ENCODE measurements around the gene TARM1. TPM values are rescaled to one million over a fixed set of nuclear protein-coding genes. Genes with fewer than 3 reads are reported as not detected.

The TARM1 gene
- total and polyA plus RNA-seq, 2 experiments from 2014 or later = not detected

- no peak overlapping the region for H3K9ac ChIP-seq
- H4K20me1 ChIP-seq (ENCODE audit: insufficient read depth) = no peaks in the 10 kb centered on the region
- H3K36me3 ChIP-seq (ENCODE audit: low read depth) = peaks cover 4% of the 10 kb centered on the region; the same call in 1 of the 2 replicates
- H3K4me1 ChIP-seq (ENCODE audit: insufficient read depth) = no peaks in the 10 kb centered on the region
- H3K9me3 ChIP-seq (ENCODE audit: low read depth) = no peaks in the 10 kb centered on the region
- DNase-seq = no peak
- TF ChIP-seq EZH2phosphoT487 (IDR thresholded peaks at IDR 0.05; ENCODE audit: insufficient read depth, low read depth) (no peak), EZH2 (IDR thresholded peaks at IDR 0.05; ENCODE audit: insufficient read depth, poor library complexity, severe bottlenecking) (no peak)
- H3K27ac ChIP-seq = no peak overlapping the region
- no peaks in the 10 kb centered on the region for H3F3A ChIP-seq (ENCODE audit: insufficient read depth)
- no peak overlapping the region for H3K4me2 ChIP-seq (ENCODE audit: unreplicated experiment)
- no peaks in the 10 kb centered on the region for H3K27me3 ChIP-seq (replicated peaks; ENCODE audit: insufficient read depth)
- no peak overlapping the region for H3K4me3 ChIP-seq
- 81 to 87% methylated on average over 7 of the region's 7 CpGs for WGBS, 2 experiments (ENCODE audit: low coverage in 1 of 2, low lambda C conversion rate in 2 of 2, missing lambda C conversion rate in 2 of 2)
- H3K79me2 ChIP-seq (ENCODE audit: insufficient read depth) = peaks cover 47% of the 10 kb centered on the region
- in situ Hi-C loops (cut with MboI) = no loop called here
- no peaks in the 10 kb centered on the region for H3K9me2 ChIP-seq (ENCODE audit: insufficient read depth)
- no peak overlapping the region for H2AFZ ChIP-seq
Measured at GRCh38 chr19:54108496-54108895, 27.3 kb upstream of the TARM1 start.

DNA sequence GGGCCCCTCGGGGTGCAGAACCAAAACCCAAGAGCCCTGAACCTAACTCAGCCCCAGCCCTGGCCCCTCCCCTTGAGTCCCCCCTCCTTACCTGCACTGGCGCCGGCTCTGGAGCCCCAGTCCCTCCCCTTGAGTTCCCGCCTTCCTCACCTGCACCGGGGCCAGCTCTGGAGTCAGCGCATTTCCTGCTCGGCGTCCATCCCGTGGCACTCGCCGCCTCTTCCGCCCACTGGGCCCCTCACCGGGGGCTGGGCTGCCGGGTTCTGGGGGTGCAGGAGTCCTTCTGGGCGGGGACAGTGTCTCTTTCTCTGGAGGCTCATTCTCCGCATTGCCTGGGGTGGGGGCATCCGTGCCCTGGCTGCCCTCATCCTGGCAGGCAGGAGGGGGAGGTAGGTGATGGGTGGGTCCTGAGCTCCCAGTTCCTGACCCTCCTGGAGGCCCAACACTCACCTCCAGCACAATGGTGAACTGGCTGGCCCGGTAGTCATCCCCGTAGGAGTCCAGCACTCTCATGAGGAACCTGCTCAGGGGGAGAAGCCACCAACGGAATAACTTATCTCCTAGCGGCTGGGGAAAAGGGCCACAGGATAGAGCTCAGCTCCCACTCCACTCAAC is 26.8 kb upstream of the TARM1 start:
- H3K27ac ChIP-seq = no peak overlapping the region
- H3F3A ChIP-seq (ENCODE audit: insufficient read depth) = no peaks in the 10 kb centered on the region
- no peak for TF ChIP-seq EZH2phosphoT487 (IDR thresholded peaks at IDR 0.05; ENCODE audit: insufficient read depth, low read depth)
- 84 to 86% methylated on average over 18 to 21 of the region's 21 CpGs for WGBS, 2 experiments (ENCODE audit: low coverage in 1 of 2, low lambda C conversion rate in 2 of 2, missing lambda C conversion rate in 2 of 2)
- H3K9ac ChIP-seq = no peak overlapping the region
- H3K36me3 ChIP-seq (ENCODE audit: low read depth) = peaks cover 4% of the 10 kb centered on the region; the same call in 1 of the 2 replicates
- H3K9me3 ChIP-seq (ENCODE audit: low read depth) = no peaks in the 10 kb centered on the region
- H3K27me3 ChIP-seq (replicated peaks; ENCODE audit: insufficient read depth) = no peaks in the 10 kb centered on the region
- no peak overlapping the region for H3K4me3 ChIP-seq
- no peaks in the 10 kb centered on the region for H4K20me1 ChIP-seq (ENCODE audit: insufficient read depth)
- H3K4me2 ChIP-seq (ENCODE audit: unreplicated experiment) = no peak overlapping the region
- H3K4me1 ChIP-seq (ENCODE audit: insufficient read depth) = no peaks in the 10 kb centered on the region
- peaks cover 47% of the 10 kb centered on the region for H3K79me2 ChIP-seq (ENCODE audit: insufficient read depth)
- no peak for DNase-seq
- H3K9me2 ChIP-seq (ENCODE audit: insufficient read depth) = no peaks in the 10 kb centered on the region
- H2AFZ ChIP-seq = no peak overlapping the region
- in situ Hi-C loops (cut with MboI) = no loop called here

DNA sequence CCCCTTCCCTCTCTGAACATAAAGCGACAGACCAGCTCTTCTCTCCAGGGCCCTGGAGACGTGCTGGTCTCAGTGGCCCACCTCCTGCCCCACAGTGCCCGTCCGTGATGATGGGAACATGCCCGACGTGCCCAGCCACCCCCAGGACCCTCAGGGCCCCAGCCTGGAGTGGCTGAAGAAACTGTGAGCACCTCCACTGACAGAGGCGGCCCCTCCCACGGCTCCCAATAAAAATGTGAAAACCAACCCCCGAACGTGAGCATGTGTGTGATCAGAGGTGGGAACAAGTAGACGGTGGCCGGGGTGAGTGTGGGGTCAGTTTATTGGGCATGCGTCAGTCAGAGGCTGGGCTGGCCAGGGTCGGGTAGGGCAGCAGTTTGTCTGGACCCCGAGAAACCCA is 25.6 kb upstream of the TARM1 start:
- H3K4me1 ChIP-seq (ENCODE audit: insufficient read depth) = no peaks in the 10 kb centered on the region
- no peak overlapping the region for H3K27ac ChIP-seq
- no peaks in the 10 kb centered on the region for H3K9me3 ChIP-seq (ENCODE audit: low read depth)
- H3K4me2 ChIP-seq (ENCODE audit: unreplicated experiment) = no peak overlapping the region
- peaks cover 39% of the 10 kb centered on the region for H3K79me2 ChIP-seq (ENCODE audit: insufficient read depth)
- H3K27me3 ChIP-seq (replicated peaks; ENCODE audit: insufficient read depth) = no peaks in the 10 kb centered on the region
- H3F3A ChIP-seq (ENCODE audit: insufficient read depth) = no peaks in the 10 kb centered on the region
- no peak overlapping the region for H3K4me3 ChIP-seq
- no peak overlapping the region for H2AFZ ChIP-seq
- in situ Hi-C loops (cut with MboI) = no loop called here
- H3K9me2 ChIP-seq (ENCODE audit: insufficient read depth) = no peaks in the 10 kb centered on the region
- TF ChIP-seq EZH2phosphoT487 (IDR thresholded peaks at IDR 0.05; ENCODE audit: insufficient read depth, low read depth) (no peak), EZH2 (IDR thresholded peaks at IDR 0.05; ENCODE audit: insufficient read depth, poor library complexity, severe bottlenecking) (no peak)
- no peak overlapping the region for H3K9ac ChIP-seq
- no peaks in the 10 kb centered on the region for H4K20me1 ChIP-seq (ENCODE audit: insufficient read depth)
- no peak for DNase-seq
- peaks cover 4% of the 10 kb centered on the region; the same call in 1 of the 2 replicates for H3K36me3 ChIP-seq (ENCODE audit: low read depth)
- 78 to 84% methylated on average over 15 of the region's 15 CpGs for WGBS, 2 experiments (ENCODE audit: low coverage in 1 of 2, low lambda C conversion rate in 2 of 2, missing lambda C conversion rate in 2 of 2)

DNA sequence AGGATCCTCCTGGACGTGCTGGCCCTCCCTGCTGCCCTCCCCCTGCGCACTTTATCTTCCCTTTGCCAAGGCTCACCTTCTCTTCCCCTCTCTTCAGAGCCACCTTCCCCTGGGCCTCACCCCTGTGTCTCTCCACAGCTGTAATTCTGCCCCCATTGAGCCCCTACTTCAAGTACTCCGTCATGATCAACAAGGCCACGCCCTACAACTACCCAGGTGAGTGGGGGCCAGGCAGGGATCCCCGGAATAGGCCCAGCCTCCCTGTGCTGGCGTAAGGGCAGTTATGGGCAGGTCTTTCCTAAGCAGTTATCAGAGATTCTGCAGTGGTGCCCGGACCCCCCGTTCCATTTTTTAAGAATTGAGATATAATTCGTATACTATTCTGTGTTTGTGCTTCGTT is 24.6 kb upstream of the TARM1 start:
- Histone ChIP-seq H3K27me3 (replicated peaks; ENCODE audit: insufficient read depth) (no peaks in the 10 kb centered on the region), H3K9me3 (ENCODE audit: low read depth) (no peaks in the 10 kb centered on the region), H3K4me1 (ENCODE audit: insufficient read depth) (no peaks in the 10 kb centered on the region), H3K36me3 (ENCODE audit: low read depth) (peaks cover 4% of the 10 kb centered on the region; the same call in 1 of the 2 replicates), H3K4me3 (no peak overlapping the region), H3K4me2 (ENCODE audit: unreplicated experiment) (no peak overlapping the region), H3K79me2 (ENCODE audit: insufficient read depth) (peaks cover 37% of the 10 kb centered on the region), H3K27ac (no peak overlapping the region), H2AFZ (no peak overlapping the region), H3K9me2 (ENCODE audit: insufficient read depth) (no peaks in the 10 kb centered on the region), H3F3A (ENCODE audit: insufficient read depth) (no peaks in the 10 kb centered on the region), H3K9ac (no peak overlapping the region), H4K20me1 (ENCODE audit: insufficient read depth) (no peaks in the 10 kb centered on the region)
- TF ChIP-seq EZH2phosphoT487 (IDR thresholded peaks at IDR 0.05; ENCODE audit: insufficient read depth, low read depth) (no peak), EZH2 (IDR thresholded peaks at IDR 0.05; ENCODE audit: insufficient read depth, poor library complexity, severe bottlenecking) (no peak)
- 92 to 93% methylated on average over 10 of the region's 10 CpGs for WGBS, 2 experiments (ENCODE audit: low coverage in 1 of 2, low lambda C conversion rate in 2 of 2, missing lambda C conversion rate in 2 of 2)
- DNase-seq = no peak
- in situ Hi-C loops (cut with MboI) = no loop called here

Data from GM23248 (cell line).